ENCODE measurements around the gene GDF11. TPM values are rescaled to one million over a fixed set of nuclear protein-coding genes. Genes with fewer than 3 reads are reported as not detected.

GDF11 gene
- total RNA-seq, 1 experiment from 2014 or later, result 5.3 TPM

DNA sequence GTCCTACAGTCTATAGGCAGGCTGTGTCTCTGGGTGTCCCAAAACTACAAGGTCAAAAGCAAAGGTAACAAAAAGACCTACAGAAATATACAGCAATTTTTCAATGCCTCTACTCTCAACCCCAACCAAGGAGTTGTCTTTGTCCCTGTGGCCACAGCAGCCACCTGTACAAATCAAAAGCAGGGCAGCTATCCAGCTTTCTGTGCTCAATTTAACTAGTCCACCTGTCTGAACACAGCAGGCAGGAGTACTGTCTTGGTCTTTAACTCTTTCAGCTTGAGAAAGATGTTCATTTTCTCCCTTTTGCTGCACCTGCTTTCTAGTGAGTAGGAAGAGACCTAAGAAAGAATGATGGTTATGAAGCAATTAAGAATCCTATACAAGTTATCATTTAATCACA lies 19.7 kb downstream of the GDF11 start:
- ATAC-seq (no peak), DNase-seq (ENCODE audit: low read depth, low spot score) (no peak)
- Histone ChIP-seq H3K4me2 (ENCODE audit: low read length) (no peak overlapping the region), H3K4me1 (ENCODE audit: control insufficient read depth in 1 of 2, insufficient read depth in 2 of 2, low read length in 2 of 2) (no peaks in the 10 kb centered on the region), H3K9me2 (ENCODE audit: insufficient read depth) (no peaks in the 10 kb centered on the region), H3K79me2 (ENCODE audit: insufficient read depth, low read length) (peaks cover 9% of the 10 kb centered on the region; the same call in 1 of the 2 replicates), H3K36me3 (ENCODE audit: control insufficient read depth in 1 of 2, insufficient read depth in 2 of 2, low read length in 2 of 2) (peaks cover 18 to 35% of the 10 kb centered on the region in 2 experiments), H2AFZ (ENCODE audit: low read depth, low read length, poor library complexity, severe bottlenecking) (no peak overlapping the region), H4K20me1 (ENCODE audit: insufficient read depth) (no peaks in the 10 kb centered on the region), H3K27ac (ENCODE audit: low read depth, low read length) (no peak overlapping the region), H3K27me3 (ENCODE audit: insufficient read depth, low read length) (no peaks in the 10 kb centered on the region), H3K9ac (ENCODE audit: low read length) (no peak overlapping the region), H3K4me3 (replicated peaks in 1 of 2; ENCODE audit: low read depth in 1 of 2, low read length in 2 of 2) (no peak overlapping the region), H3K9me3 (ENCODE audit: control insufficient read depth in 1 of 2, insufficient read depth in 1 of 2, low read depth in 1 of 2, low read length in 2 of 2) (no peaks in the 10 kb centered on the region)
- TF ChIP-seq, protein P1, sequence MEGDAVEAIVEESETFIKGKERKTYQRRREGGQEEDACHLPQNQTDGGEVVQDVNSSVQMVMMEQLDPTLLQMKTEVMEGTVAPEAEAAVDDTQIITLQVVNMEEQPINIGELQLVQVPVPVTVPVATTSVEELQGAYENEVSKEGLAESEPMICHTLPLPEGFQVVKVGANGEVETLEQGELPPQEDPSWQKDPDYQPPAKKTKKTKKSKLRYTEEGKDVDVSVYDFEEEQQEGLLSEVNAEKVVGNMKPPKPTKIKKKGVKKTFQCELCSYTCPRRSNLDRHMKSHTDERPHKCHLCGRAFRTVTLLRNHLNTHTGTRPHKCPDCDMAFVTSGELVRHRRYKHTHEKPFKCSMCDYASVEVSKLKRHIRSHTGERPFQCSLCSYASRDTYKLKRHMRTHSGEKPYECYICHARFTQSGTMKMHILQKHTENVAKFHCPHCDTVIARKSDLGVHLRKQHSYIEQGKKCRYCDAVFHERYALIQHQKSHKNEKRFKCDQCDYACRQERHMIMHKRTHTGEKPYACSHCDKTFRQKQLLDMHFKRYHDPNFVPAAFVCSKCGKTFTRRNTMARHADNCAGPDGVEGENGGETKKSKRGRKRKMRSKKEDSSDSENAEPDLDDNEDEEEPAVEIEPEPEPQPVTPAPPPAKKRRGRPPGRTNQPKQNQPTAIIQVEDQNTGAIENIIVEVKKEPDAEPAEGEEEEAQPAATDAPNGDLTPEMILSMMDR (IDR thresholded peaks at IDR 0.05 in 2 of 3, conservative IDR thresholded peaks at IDR 0.05 in 1 of 3; ENCODE audit: borderline replicate concordance in 1 of 3, insufficient read depth in 1 of 3, low read depth in 2 of 3, low read length in 2 of 3), result no peak
- no peak for TF ChIP-seq FOSL1 (IDR thresholded peaks at IDR 0.05; ENCODE audit: low read depth)
- TF ChIP-seq RAD21 (IDR thresholded peaks at IDR 0.05; ENCODE audit: low read depth), result no peak
- TF ChIP-seq ELF1 (IDR thresholded peaks at IDR 0.05; ENCODE audit: borderline replicate concordance, low read depth), result no peak
- no peak for TF ChIP-seq EZH2phosphoT487 (IDR thresholded peaks at IDR 0.05; ENCODE audit: borderline replicate concordance)
- no peak for TF ChIP-seq POLR2A (IDR thresholded peaks at IDR 0.05; ENCODE audit: borderline replicate concordance, extremely low read depth, insufficient read depth, insufficient read length)
- no peak for TF ChIP-seq EGR1 (IDR thresholded peaks at IDR 0.05; ENCODE audit: low read depth)
- TF ChIP-seq SP1 (IDR thresholded peaks at IDR 0.05; ENCODE audit: low read depth), result no peak
- TF ChIP-seq TCF7L2 (IDR thresholded peaks at IDR 0.05; ENCODE audit: borderline replicate concordance, extremely low read depth, insufficient read depth, insufficient read length), result no peak
- TF ChIP-seq POLR2AphosphoS5 (IDR thresholded peaks at IDR 0.05; ENCODE audit: low read depth, low read length), result no peak
- TF ChIP-seq JUND (IDR thresholded peaks at IDR 0.05), result no peak
- no peak for TF ChIP-seq CEBPB (IDR thresholded peaks at IDR 0.05; ENCODE audit: low read depth)
- TF ChIP-seq, protein P2, sequence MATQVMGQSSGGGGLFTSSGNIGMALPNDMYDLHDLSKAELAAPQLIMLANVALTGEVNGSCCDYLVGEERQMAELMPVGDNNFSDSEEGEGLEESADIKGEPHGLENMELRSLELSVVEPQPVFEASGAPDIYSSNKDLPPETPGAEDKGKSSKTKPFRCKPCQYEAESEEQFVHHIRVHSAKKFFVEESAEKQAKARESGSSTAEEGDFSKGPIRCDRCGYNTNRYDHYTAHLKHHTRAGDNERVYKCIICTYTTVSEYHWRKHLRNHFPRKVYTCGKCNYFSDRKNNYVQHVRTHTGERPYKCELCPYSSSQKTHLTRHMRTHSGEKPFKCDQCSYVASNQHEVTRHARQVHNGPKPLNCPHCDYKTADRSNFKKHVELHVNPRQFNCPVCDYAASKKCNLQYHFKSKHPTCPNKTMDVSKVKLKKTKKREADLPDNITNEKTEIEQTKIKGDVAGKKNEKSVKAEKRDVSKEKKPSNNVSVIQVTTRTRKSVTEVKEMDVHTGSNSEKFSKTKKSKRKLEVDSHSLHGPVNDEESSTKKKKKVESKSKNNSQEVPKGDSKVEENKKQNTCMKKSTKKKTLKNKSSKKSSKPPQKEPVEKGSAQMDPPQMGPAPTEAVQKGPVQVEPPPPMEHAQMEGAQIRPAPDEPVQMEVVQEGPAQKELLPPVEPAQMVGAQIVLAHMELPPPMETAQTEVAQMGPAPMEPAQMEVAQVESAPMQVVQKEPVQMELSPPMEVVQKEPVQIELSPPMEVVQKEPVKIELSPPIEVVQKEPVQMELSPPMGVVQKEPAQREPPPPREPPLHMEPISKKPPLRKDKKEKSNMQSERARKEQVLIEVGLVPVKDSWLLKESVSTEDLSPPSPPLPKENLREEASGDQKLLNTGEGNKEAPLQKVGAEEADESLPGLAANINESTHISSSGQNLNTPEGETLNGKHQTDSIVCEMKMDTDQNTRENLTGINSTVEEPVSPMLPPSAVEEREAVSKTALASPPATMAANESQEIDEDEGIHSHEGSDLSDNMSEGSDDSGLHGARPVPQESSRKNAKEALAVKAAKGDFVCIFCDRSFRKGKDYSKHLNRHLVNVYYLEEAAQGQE (IDR thresholded peaks at IDR 0.05; ENCODE audit: low read depth), result no peak
- no peak for TF ChIP-seq SRF (IDR thresholded peaks at IDR 0.05; ENCODE audit: low read depth)
- TF ChIP-seq, protein P3, sequence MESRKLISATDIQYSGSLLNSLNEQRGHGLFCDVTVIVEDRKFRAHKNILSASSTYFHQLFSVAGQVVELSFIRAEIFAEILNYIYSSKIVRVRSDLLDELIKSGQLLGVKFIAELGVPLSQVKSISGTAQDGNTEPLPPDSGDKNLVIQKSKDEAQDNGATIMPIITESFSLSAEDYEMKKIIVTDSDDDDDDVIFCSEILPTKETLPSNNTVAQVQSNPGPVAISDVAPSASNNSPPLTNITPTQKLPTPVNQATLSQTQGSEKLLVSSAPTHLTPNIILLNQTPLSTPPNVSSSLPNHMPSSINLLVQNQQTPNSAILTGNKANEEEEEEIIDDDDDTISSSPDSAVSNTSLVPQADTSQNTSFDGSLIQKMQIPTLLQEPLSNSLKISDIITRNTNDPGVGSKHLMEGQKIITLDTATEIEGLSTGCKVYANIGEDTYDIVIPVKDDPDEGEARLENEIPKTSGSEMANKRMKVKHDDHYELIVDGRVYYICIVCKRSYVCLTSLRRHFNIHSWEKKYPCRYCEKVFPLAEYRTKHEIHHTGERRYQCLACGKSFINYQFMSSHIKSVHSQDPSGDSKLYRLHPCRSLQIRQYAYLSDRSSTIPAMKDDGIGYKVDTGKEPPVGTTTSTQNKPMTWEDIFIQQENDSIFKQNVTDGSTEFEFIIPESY (IDR thresholded peaks at IDR 0.05; ENCODE audit: extremely low read depth, insufficient replicate concordance, low read length), result no peak
- ChIA-PET RAD21 (ENCODE audit: low non-redundant PET in 1 of 2, low total read pairs in 2 of 2, uncharacterized antibody in 2 of 2, unreplicated experiment in 2 of 2) (interaction anchor here in 1 of 2 experiments (0.5 kb wide), 1 partner anchor 947 kb away, joined by 3 read pairs; no protein-coding TSS in a partner anchor), POLR2A (no interaction called here), CTCF (interaction anchor here (0.9 to 1.0 kb wide), 2 partner anchors 24 to 26 kb away, joined by 3 to 4 read pairs; no protein-coding TSS in a partner anchor)
- BruUV-seq (replicated peaks), result no TSS peak
- intact Hi-C loops (cut with micrococcal nuclease), result no loop called here
